Measurements from ENCODE around the gene SFT2D1.

SFT2D1 gene

DNA sequence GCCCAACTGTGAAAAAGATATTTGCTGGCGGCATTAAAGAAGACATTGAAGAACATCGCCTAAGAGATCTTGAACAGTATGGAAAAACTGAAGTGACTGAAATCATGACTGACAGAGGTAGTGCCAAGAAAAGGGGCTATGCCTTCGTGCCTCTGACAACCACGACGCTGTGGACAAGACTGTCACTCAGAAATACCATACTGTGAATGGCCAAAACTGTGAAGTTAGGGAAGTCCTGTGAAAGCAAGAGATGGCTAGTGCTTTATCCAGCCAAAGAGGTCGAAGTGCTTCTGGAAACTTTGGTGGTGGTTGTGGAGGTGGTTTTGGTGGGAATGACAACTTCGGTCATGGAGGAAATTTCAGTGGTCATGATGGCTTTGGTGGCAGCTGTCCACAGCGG is 7.5 kb downstream of the SFT2D1 start:
- DNase-seq (ENCODE audit: low read depth, low spot score), result no peak

DNA sequence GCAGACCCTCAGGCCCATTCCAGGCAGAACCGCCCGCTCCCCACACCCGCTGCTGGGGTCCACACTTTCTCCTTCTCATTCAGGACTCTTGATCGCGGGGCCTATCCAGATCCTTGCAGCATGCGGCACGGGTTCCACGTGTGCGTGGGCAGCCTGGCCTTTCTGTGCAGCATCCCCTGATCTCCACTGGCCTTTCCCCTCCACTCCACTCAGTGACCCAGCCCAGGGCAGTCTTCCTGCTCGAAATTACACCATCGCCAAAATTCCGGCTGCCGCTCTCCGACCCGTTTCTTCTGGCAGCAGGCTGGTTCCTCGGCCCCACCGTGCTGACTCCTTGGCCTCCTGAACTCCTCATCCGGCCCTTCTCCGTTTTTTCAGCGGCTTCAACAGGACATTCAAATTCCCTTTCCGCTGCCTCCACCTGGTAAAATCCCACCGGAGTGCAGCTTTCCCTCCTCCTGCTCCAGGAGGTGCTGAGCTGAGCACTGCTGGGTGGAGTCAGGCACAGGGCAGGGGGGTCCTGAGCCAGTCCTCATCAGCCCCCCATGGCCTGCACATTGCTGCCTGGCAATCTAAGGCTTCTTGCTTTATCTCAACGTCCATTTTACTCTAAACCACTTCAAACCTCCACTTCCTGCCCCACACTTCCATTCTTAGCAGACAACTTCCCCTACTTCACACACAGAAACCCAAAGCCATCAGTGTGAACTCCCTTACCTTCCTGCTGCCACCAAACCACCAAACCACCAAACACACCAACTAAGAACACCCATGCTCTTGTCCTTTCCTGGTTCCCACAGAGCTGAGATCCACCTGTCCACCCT is 9.0 kb downstream of the SFT2D1 start:
- DNase-seq (ENCODE audit: low read depth, low spot score), result no peak

DNA sequence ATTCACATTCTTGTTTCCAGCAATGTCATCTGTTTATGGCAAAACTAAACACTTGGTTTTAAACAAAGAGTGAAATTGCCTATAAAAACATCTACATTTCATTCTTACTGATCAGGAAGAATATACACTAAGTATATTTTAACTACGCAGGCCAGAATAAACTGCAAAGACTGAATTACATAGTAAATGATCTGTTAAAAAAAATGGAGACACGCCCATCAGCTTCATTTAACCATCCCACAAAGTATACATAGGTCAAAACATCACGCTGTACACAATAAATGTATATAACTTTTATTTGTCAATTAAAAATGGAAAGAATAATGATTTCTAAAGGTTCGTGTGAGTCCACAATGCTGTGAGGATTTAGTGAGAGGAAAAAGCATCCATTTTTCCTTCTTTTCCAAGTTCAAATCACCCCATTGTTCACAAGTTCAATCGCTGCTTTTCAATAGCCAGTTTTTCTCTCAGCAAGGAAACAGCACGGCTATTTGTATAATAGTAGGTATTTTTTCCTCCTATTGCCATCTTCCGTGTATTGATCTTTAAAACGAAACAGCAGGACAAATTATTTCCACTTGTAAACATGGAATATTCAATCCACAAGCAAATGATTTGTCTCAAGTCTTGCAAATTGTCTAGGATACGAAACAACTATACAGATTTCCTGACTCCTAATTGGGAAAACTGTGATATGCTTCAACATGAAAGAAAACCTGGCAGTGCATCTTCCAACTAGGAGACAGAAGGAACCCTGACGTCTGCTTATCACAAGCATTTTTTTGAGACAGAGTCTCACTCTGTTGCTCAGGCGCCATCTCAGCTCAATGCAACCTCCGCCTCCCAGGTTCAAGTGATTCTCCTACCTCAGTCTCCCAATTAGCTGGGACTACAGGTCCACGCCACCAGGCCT is 10.6 kb downstream of the SFT2D1 start:
- no peak for DNase-seq (ENCODE audit: low read depth, low spot score)

DNA sequence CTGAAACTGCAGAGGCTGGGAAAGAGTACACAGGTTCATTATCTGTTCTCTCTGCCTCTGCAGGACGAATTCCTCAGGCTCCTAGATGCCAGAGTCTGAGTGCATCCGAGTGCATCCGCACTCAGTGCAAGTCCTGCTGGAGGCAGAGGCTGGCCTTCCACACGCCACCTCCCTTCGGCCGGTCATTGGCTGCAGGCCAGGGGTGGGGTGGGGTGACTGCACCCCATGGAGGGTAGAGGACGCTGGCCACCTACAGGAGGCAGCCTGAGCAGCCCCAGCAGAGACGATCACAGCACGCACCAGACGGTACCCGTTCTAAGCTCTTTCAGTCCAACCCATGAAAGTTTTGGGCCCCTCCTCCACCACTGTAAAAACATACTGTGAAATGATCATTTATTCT is 11.7 kb downstream of the SFT2D1 start:
- DNase-seq (ENCODE audit: low read depth, low spot score), result no peak

DNA sequence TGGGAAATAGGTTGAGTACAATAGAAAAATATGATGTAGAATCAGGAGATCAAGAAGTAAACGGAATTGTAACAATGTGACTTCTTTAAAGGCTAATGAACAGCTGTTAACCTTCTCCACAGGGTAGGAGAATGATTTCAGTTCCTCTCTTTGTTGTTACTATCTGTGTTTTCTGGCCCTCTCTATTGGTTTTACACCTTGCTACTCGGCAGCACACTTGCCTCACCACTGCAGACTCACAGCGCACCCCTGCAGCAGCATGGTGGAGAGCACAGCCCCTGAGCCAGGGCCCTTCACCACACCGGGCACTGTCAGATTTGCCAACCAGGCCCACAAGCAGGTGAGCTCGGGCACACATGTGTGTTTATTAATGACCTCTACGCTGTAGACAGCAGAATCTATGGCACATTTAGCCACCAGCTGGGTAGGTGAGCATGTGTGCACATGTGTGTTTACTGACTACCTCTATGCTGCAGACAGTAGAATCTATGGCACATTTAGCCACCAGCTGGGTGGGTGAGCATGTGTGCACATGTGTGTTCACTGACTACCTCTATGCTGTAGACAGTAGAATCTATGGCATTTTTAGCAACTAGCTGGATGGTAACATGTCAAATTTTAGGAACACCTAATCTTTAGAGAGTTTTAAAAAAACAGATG is 16.8 kb downstream of the SFT2D1 start:
- no peak for DNase-seq (ENCODE audit: low read depth, low spot score)

DNA sequence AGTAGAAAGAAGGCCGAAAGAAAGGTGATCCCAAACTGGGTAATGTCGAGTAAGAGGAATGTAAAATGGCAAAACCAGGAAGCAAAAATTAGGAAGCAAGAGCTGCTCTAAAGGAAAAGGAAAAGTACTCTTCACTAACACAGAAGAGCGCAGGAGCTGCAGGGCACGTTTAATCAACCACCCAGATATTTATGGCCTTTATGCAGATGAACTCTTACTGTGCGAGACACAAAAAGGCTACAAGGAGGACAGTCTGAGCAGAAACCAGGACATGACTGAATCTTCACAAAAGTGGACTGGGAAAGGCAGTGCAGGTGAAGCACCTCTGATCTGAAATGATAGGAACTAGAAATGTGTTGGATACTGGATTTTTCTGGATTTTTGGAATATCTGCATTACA is 18.9 kb downstream of the SFT2D1 start:
- DNase-seq (ENCODE audit: low read depth, low spot score), result no peak

DNA sequence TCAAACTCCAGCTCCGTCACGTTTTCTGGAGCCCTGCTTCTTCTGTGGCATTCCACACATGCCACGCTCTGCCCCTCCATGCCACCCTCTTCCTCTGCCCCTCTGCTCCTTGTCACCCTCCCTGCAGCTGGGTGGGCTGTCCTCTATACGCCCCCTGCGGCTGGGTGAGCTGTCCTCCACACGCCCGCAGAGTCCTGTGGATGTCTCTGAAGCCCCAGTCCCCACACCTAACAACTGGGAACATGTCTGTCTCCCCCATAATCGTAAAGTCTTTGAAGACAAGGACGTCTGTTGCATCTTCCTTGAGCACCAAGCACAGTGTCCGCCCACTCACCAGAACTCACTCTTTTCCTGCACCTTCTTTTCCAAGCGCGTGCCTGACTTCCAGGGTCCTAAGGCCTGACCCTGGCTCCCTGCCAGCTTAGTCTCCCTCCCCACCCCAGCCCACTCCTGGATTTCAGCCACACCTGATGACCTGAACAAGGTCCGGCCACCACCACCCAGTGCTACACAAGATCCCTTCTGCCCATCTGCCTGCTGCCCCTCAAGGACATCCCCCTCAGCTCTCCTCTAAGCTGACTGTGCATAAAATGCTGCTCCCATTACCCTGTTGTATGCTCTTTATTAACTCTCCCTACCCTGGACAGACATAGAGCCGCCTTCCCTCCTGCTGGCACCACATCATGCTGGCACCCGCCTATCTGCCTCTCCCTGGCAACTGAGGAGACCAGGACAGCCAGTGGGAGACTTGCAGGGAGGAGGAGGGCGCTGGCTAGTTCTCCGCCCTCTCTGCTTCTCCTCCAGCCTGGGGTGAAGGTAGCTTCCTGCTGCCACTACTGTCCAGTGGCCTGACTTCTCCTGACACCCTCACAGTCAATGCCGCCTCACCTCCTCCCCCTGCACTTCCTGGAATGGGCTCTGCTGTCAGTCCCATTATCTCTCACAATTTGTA is 23.4 kb downstream of the SFT2D1 start:
- no peak for DNase-seq (ENCODE audit: low read depth, low spot score)

DNA sequence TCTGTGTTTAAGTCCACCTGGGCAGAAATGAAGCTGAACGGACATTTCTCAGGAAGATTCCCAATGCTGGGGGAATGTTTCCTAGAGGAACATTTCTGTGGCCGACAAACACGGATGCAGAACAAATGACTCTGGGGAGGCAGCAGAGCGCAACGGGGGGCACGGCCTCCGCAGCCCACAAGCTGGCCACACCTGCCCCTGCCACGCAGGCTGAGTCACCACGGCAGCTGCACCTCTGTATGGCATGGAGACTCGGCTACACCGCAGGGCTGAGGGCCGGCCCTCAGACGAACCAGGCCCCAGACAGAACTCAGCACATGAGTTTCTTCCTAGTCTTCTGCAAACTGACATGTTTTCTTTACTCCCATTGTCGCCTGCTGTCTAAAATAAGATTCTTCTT is 24.1 kb downstream of the SFT2D1 start:
- DNase-seq (ENCODE audit: low read depth, low spot score), result no peak

DNA sequence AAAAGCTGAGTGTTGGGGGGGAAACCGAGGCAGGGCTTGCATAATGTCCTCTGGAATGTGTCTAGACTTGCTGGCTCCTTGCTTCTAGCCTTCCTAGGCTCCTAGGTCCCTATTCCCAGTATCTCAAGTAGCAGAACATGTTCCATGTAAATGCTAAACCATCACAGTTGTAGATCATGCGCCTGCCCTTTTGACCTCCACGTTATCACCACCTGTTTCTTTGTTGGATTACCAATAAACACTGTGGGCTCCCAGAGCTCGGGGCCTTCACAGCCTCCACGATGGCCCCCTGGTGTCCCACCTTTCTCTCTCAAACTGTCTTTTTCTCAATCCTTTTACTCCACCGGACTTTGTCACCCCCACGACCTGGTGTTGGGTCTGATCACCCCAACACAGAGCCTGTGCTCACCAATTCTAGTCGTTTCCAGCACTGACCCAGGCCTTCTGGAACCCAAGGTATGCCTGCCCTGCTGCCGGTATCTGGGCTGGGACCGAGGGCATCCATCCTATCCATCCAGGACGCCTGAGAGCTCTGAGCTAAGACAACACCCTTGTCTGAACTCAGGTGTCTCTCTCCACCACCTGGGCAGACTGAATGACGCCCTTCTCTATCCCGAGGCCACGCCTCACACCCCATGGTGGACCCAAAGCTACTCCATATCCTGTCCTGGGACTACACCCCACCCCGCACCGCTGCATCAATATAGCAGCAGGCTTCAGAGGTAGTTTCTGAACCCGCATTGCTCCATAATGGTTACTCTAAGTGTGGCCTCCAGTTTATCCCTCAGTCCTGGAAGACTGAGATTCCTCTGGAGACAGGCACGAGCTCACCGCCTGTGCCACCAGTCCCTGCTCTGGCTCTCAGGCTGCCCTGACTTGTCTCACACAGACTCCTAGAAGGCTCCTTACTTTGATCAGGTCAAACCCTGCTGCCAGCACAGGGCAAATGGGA is 24.8 kb downstream of the SFT2D1 start:
- DNase-seq (ENCODE audit: low read depth, low spot score), result no peak

DNA sequence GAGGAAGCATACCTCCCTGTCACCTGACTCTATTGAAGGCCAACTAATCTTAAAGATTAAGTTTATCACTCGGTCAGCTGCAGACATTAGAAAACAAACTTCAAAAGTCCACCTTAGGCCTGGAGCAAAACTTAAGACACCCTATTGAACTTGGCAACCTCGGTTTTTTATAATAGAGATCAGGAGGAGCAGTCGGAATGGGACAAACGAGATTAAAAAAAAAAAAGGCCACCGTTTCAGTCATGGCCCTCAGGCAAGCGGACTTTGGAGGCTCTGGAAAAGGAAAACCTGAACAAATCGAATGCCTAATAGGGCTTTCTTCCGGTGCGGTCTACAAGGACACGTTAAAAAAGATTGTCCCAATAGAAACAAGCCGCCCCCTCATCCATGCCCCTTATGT is 26.9 kb downstream of the SFT2D1 start:
- no peak for DNase-seq (ENCODE audit: low read depth, low spot score)

DNA sequence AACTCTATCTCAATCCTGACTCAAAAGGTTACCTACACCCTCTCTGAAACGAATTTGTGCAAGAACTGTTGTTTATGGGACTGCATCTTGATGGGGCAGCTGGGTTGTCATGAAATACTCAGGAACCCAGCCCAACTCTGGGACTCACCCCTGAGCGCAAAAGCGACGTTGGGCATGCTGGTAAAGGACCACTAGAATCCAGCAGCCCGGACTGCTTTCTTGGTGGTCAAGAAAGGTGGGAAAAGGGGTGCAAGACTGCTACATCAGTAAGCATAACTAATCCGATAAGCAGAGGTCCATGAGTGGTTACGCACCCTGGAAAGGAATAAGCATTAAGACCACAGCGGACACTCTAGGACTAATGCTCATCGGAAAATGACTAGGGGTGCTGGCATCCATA is 27.9 kb downstream of the SFT2D1 start:
- DNase-seq (ENCODE audit: low read depth, low spot score), result no peak

DNA sequence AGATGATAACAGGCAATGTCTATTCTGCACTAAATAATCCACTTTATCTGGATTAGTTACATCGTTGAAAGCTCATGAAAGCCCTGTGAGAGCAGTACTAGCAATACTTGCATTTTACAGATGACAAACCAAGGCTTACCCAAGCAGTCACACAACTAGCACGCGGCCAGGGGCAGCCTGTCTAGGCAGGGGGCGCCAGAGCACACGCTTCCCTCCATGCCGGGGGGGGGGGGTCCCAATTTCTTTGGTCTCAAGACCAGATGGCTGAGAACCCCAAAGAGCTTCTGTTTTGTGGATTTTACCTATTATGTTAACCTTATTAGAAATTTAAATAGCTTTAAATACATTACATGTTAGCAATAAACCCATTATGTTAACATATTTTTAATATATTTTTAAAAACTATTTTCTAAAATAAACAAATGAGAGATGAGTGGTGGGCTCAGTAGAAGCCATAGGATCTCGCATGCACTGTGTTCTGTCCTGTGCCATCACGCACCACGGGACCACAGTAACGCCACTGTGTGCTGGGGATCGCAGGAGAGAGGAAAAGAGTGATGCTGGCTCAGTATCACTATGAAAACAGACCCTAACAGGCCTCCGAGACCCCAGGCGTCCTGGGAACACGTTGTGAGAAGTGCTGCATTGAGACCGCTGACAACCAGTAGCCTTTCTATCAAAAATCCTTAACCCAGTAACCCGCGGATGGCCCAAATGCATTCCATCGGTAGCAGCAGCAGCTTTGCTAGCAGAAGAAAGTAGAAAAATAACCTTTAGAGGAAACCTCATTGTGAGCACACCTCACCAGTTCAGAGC is 28.9 kb downstream of the SFT2D1 start:
- DNase-seq (ENCODE audit: low read depth, low spot score), result no peak

DNA sequence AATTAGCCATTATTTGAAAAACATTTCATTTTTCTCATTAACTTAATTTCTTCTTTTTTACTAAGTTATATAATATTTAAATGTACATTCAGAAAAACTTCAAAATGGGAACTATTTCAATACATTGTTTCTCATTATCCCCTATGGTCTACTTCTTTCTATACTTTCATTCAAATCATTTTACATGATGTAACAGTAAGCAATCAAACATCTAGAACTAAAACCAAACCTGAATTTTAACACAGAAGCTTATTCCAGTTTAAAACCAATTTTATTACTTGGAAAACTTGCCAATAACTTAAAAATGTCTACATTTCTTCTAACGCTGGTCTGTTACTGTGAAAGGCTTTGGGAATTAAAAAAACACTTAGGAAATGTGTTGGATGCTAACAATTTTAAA is 29.5 kb downstream of the SFT2D1 start:
- DNase-seq (ENCODE audit: low read depth, low spot score), result no peak

DNA sequence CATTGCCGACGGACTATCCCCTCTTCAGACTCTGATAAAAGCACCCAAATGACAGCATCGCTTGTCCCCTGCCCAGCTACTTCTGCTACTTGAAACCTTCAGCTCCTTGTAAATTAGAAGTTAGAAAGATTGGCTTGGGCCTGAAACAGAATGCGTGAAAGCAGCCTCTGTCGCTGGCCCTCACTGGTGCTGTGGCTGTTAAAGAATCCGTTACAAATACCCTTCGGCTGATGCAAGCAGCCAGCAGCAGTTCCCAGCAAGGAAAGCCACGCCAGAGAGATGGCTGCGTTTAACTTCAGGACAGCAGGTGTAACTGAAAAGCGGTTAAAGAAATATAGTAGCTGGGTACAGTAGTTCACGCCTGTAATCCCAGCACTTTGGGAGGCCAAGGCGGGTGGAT is 31.7 kb downstream of the SFT2D1 start:
- DNase-seq (ENCODE audit: low read depth, low spot score), result no peak

DNA sequence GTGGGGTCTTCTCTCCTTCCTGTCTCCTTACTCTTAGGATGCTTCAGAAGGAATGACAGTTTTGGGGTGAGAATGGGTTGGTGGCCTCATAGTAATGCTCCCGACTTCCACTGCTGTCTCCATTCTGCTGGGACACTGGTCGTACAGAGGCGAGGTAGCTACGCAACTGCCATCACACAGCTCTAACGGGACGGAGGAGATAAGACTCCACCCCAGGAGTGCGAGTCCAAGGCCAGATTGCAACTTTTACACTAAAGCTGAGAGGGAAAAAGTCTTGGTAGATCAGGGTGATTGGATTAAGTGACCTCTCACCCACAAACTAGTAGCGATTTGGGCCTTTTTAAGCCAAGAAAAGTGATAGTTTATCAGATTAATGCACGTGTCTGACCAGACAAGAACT is 32.4 kb downstream of the SFT2D1 start:
- no peak for DNase-seq (ENCODE audit: low read depth, low spot score)

DNA sequence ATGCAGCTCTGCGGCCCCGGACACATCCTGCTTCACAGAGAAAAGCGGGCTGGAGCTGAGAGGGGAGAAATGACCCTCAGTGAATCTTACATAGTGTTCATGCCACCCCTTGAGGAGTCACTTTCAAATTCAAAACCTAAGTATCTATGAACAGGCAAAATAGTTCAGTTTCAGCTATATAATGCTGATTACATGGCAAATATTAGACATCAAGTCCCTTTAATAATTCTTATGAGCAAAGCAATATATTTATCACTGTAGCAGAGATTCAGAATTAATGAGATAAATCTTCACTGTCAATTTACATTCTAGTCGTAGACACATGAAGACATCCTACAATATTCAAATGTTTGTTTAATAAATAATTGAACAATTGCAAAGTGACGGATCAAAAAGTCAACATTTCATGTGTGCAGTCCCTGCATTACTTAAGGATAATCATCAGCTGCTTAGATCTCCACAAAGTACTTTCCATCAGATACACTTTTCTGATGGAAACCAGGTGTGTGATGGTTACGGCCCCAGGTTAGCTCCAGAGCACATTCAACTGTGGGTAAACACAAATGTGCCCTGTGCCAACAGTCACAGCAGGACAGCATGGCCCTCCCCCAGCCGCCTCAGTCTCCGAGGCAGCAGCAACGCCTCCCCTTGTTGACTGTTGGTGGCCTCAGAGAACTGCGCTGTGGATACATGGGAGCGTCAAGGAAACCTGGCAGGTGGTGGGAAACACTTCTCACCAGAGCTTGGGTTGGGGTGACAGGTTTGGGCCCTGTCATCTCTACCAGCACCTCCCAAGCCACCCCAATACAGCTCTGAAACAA is 33.4 kb downstream of the SFT2D1 start:
- DNase-seq (ENCODE audit: low read depth, low spot score), result no peak

DNA sequence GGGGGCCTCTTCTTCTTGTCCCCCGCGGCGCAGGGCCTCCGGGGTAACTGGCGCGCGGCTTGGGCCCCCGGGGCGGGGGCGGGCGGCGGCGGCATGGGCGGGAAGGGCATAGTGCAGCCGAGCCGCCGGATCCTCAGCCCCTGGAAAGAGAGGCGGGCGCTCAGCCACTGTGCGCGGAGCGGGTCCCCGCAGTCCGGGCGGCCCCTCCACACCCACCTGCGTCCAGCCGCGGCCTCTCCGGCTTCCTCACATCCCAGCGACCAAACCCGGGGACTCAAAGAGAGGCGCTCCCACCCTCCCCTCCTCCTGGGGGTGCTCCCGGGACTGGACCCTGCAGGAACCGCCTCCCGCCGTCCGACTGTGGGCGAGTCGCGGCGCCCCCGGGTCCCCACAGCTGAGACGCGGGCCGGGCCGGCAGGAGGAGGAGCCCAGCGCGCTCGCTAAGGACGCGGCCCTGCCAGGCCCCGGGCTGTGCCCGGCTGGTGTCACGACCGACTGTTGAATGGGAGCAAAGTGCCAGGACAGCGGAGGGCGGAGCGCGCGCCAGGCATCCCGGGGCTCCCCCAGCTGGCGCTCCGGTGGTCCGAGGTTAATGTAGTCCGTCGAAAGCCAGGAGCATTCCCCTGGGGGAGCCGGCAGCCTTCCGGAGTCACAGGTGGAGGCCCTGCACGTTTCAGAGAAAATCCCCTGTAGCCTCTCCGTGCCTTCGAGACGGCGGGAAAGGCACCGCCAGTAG is 34.1 kb downstream of the SFT2D1 start, which contains the start of gene PRR18:
Gene PRR18 (minus strand): TSS at position 360 of the 736 bp plus-strand sequence. CDS start 250 bp downstream, at position 110.
- no peak for DNase-seq (ENCODE audit: low read depth, low spot score)

Data from activated CD4-positive, CD25-positive, alpha-beta regulatory T cell treated with anti-CD3 and anti-CD28 coated beads, Interleukin-2, amount 50 U/mL, for 16 hours (primary cell).